ENCODE data around the gene MAP3K3. TPM values are rescaled to one million over a fixed set of nuclear protein-coding genes. Genes with fewer than 3 reads are reported as not detected.

The MAP3K3 gene
- total and polyA plus RNA-seq, 10 of the 15 experiments (the other 5 are each of a cell fraction or from before 2014, with no cell fraction given) = 1.6 to 24.1 (median 15.0) TPM

GRCh38 chr17:63578027-63578768 lies 44.0 kb upstream of the MAP3K3 start (continued):
- no peak for TF ChIP-seq EP300 (IDR thresholded peaks at IDR 0.05; ENCODE audit: borderline replicate concordance in 1 of 2, control insufficient read depth in 1 of 2, low read depth in 2 of 2, low read length in 2 of 2)
- TF ChIP-seq ESRRA (IDR thresholded peaks at IDR 0.05; ENCODE audit: low read length) = no peak
- TF ChIP-seq TCF3 (IDR thresholded peaks at IDR 0.05; ENCODE audit: borderline replicate concordance, insufficient read depth, low read depth, low read length) = no peak

- Histone ChIP-seq H3K27ac (ENCODE audit: control insufficient read depth, insufficient read depth) (no peak overlapping the region), H3K9me3 (replicated peaks; ENCODE audit: control insufficient read depth, insufficient read depth, low read length) (no peaks in the 10 kb centered on the region), H3K36me3 (ENCODE audit: control insufficient read depth in 2 of 2, insufficient read depth in 2 of 2, low read length in 1 of 2) (peaks cover 16 to 39% of the 10 kb centered on the region in 2 experiments), H3K79me2 (ENCODE audit: control insufficient read depth, insufficient read depth, low read length) (peaks cover 6% of the 10 kb centered on the region), H3K4me1 (ENCODE audit: control insufficient read depth, insufficient read depth, low read length) (no peaks in the 10 kb centered on the region), H3K27me3 (replicated peaks in 1 of 2; ENCODE audit: control insufficient read depth in 2 of 2, insufficient read depth in 2 of 2, low read length in 1 of 2) (no peaks in the 10 kb centered on the region), H2AFZ (ENCODE audit: control insufficient read depth, low read depth, low read length) (no peak overlapping the region), H3K4me2 (ENCODE audit: control insufficient read depth, insufficient read depth) (no peak overlapping the region), H4K20me1 (ENCODE audit: control insufficient read depth, insufficient read depth) (peaks cover 6% of the 10 kb centered on the region; the same call in 1 of the 2 replicates), H3K4me3 (no peak overlapping the region), H3K9ac (ENCODE audit: control insufficient read depth, insufficient read depth, low read length) (no peak overlapping the region)
- WGBS (ENCODE audit: insufficient coverage, insufficient replicate concordance, low lambda C conversion rate, missing lambda C conversion rate) = 98% methylated on average over 5 of the region's 5 CpGs
- FAIRE-seq = no peak
- no peak for ATAC-seq
- ChIA-PET POLR2A (no interaction called here), SMC1A (ENCODE audit: uncharacterized antibody, unreplicated experiment) (no interaction called here), RAD21 (ENCODE audit: unreplicated experiment) (no interaction called here), CTCF (interaction anchor here (0.6 to 1.0 kb wide), 2 partner anchors 14 to 175 kb away, joined by 3 read pairs; no protein-coding TSS in a partner anchor)
- in situ Hi-C loops (cut with MboI) (no loop called here), intact Hi-C loops (cut with micrococcal nuclease; ENCODE audit: unreplicated experiment) (no loop called here)
- TF ChIP-seq RBBP5 (conservative IDR thresholded peaks at IDR 0.05) (no peak), FOXM1 (IDR thresholded peaks at IDR 0.05; ENCODE audit: low read depth, low read length) (no peak), KAT2A (conservative IDR thresholded peaks at IDR 0.05; ENCODE audit: control insufficient read depth, low read depth, low read length) (no peak), EZH2 (IDR thresholded peaks at IDR 0.05; ENCODE audit: borderline replicate concordance, control insufficient read depth, low read depth, low read length) (no peak), TARDBP (IDR thresholded peaks at IDR 0.05; ENCODE audit: borderline replicate concordance) (no peak), CBX5 (IDR thresholded peaks at IDR 0.05; ENCODE audit: low read depth) (no peak), NBN (IDR thresholded peaks at IDR 0.05) (no peak), SMC3 (IDR thresholded peaks at IDR 0.05; ENCODE audit: borderline replicate concordance, low read length) (no peak), JUNB (IDR thresholded peaks at IDR 0.05) (no peak), RUNX3 (IDR thresholded peaks at IDR 0.05; ENCODE audit: low read length) (no peak), RELA (IDR thresholded peaks at IDR 0.05; ENCODE audit: borderline replicate concordance, partially characterized antibody) (no peak), SKIL (IDR thresholded peaks at IDR 0.05; ENCODE audit: low read depth, poor library complexity, severe bottlenecking) (no peak)
- BruUV-seq (replicated peaks) = no TSS peak
- no peak for DNase-seq (ENCODE audit: low read depth, low spot score)
Measured at GRCh38 chr17:63578769-63579111, 43.5 kb upstream of the MAP3K3 start.

Measured in GM12878 (cell line).